ENCODE data around the gene ZFYVE28. TPM values are rescaled to one million over a fixed set of nuclear protein-coding genes. Genes with fewer than 3 reads are reported as not detected.

The ZFYVE28 gene
- total RNA-seq, 4 donors from 2014 or later: 20.6 to 153 (median 63.2) TPM

GRCh38 chr4:2320152-2320551 is 98.3 kb downstream of the ZFYVE28 start:
- TF ChIP-seq POLR2A (IDR thresholded peaks at IDR 0.05) (no peak), CTCF (IDR thresholded peaks at IDR 0.05) (no peak)
- Histone ChIP-seq H3K4me1 (peaks cover 0 to 8% (median 2%) of the 10 kb centered on the region in 4 donors), H3K27me3 (no peaks in the 10 kb centered on the region), H3K9me3 (no peaks in the 10 kb centered on the region), H3K27ac (no peak overlapping the region), H3K4me3 (no peak overlapping the region), H3K36me3 (peaks cover 0 to 4% (median 0%) of the 10 kb centered on the region in 3 donors)
- peak in 2 of 3 donors; percentile 19 to 56 for DNase-seq

GRCh38 chr4:2318885-2319284 is 99.6 kb downstream of the ZFYVE28 start:
- peaks cover 0 to 8% (median 2%) of the 10 kb centered on the region in 4 donors for H3K4me1 ChIP-seq
- no peaks in the 10 kb centered on the region for H3K27me3 ChIP-seq
- H3K36me3 ChIP-seq: peaks cover 0 to 4% (median 0%) of the 10 kb centered on the region in 3 donors
- H3K9me3 ChIP-seq: no peaks in the 10 kb centered on the region
- DNase-seq: no peak
- TF ChIP-seq CTCF (IDR thresholded peaks at IDR 0.05) (no peak), POLR2A (IDR thresholded peaks at IDR 0.05) (no peak)
- no peak overlapping the region for H3K27ac ChIP-seq
- H3K4me3 ChIP-seq: no peak overlapping the region

GRCh38 chr4:2318476-2318875 is 100.0 kb downstream of the ZFYVE28 start:
- Histone ChIP-seq H3K27me3 (no peaks in the 10 kb centered on the region), H3K9me3 (no peaks in the 10 kb centered on the region), H3K4me1 (peaks cover 0 to 8% (median 2%) of the 10 kb centered on the region in 4 donors), H3K36me3 (peaks cover 0 to 4% (median 0%) of the 10 kb centered on the region in 3 donors), H3K27ac (no peak overlapping the region), H3K4me3 (no peak overlapping the region)
- peak in 1 of 3 donors; percentile 9 for DNase-seq
- no peak for TF ChIP-seq CTCF (IDR thresholded peaks at IDR 0.05)

GRCh38 chr4:2313366-2313765 is 105.1 kb downstream of the ZFYVE28 start:
- no peak for DNase-seq
- no peak for TF ChIP-seq POLR2A (IDR thresholded peaks at IDR 0.05)
- TF ChIP-seq CTCF (IDR thresholded peaks at IDR 0.05): no peak
- Histone ChIP-seq H3K27ac (no peak overlapping the region), H3K9me3 (no peaks in the 10 kb centered on the region), H3K27me3 (no peaks in the 10 kb centered on the region), H3K4me3 (no peak overlapping the region), H3K4me1 (no peaks in the 10 kb centered on the region), H3K36me3 (peaks cover 0 to 1% (median 0%) of the 10 kb centered on the region in 3 donors)

- Histone ChIP-seq H3K27me3 (no peaks in the 10 kb centered on the region), H3K9me3 (no peaks in the 10 kb centered on the region), H3K36me3 (peaks cover 0 to 4% (median 0%) of the 10 kb centered on the region in 3 donors), H3K4me3 (no peak overlapping the region), H3K27ac (no peak overlapping the region), H3K4me1 (no peaks in the 10 kb centered on the region)
- no peak for TF ChIP-seq POLR2A (IDR thresholded peaks at IDR 0.05)
- TF ChIP-seq CTCF (IDR thresholded peaks at IDR 0.05): no peak
- DNase-seq: no peak
These were observed 111.6 kb downstream of the ZFYVE28 start for GRCh38 chr4:2306773-2307410.

Data from Peyer's patch (tissue), 4 donors.